Naive B cell (primary cell): Measurements from ENCODE around the gene IRF8. TPM values are rescaled to one million over a fixed set of nuclear protein-coding genes. Genes with fewer than 3 reads are reported as not detected.

Experiments used
- ATAC-seq, 2 donors: fragments of 150-1000 bp; cut with Tn5 transposase; 2 replicates each; pipeline ENCODE4 v1.10.0; 2021; ENCODE audit warnings: low read depth in 2 of 2, mild to moderate bottlenecking in 2 of 2, moderate library complexity in 2 of 2
- DNase-seq: peaks from one replicate; pipeline ENCODE4 v3.0.0; 2022
- H3K27ac Mint-ChIP-seq, 6 donors: one replicate each; pipeline ENCODE4 v1.8.0; 2020 to 2022; ENCODE audit warnings: mild to moderate bottlenecking in 6 of 6, mixed read lengths in 6 of 6, moderate library complexity in 5 of 6, inconsistent platforms in 2 of 6
- H3K27me3 Mint-ChIP-seq, 3 donors: one replicate each; pipeline ENCODE4 v1.8.0; 2021 to 2022; ENCODE audit warnings: mixed read lengths in 3 of 3, mild to moderate bottlenecking in 1 of 3
- H3K36me3 Mint-ChIP-seq, 2 donors: one replicate each; pipeline ENCODE4 v1.8.0; 2020 to 2022; ENCODE audit warnings: mixed read lengths in 2 of 2, inconsistent platforms in 1 of 2, mild to moderate bottlenecking in 1 of 2
- H3K4me1 Mint-ChIP-seq, 3 donors: one replicate each; pipeline ENCODE4 v1.8.0; 2020 to 2022; ENCODE audit warnings: mixed read lengths in 3 of 3, inconsistent platforms in 1 of 3, mild to moderate bottlenecking in 1 of 3, moderate library complexity in 1 of 3
- H3K4me3 Mint-ChIP-seq, 8 donors: one replicate each; pipeline ENCODE4 v1.8.0; 2020 to 2022; ENCODE audit warnings: mild to moderate bottlenecking in 8 of 8, mixed read lengths in 8 of 8, moderate library complexity in 8 of 8, inconsistent platforms in 2 of 8
- H3K9me3 Mint-ChIP-seq, 7 donors: one replicate each; pipeline ENCODE4 v1.8.0; 2020 to 2022; ENCODE audit warnings: mixed read lengths in 7 of 7, mild to moderate bottlenecking in 5 of 7, inconsistent platforms in 2 of 7, moderate library complexity in 1 of 7
- polyA plus RNA-seq, 6 donors: library from polyadenylated mRNA; unstranded; fragments of 300-500 nt; fragmentation: Illumina TruSeq; gene quantifications; one replicate each; pipeline ENCODE4 v1.2.3, GENCODE V29; 2021; ENCODE audit warnings: low read depth in 6 of 6

The IRF8 gene
- polyA plus RNA-seq, 6 donors from 2014 or later: 646 to 909 (median 752) TPM

GRCh38 chr16:85888405-85889331 is 10.3 kb upstream of the IRF8 start:
- Mint-ChIP-seq H3K9me3 (no peaks in the 10 kb centered on the region), H3K36me3 (no peaks in the 10 kb centered on the region), H3K27ac (peak overlapping the region; percentile 27 to 90 (median 75)), H3K4me3 (peak overlapping the region in 7 of 8 donors; percentile 6 to 61 (median 52)), H3K27me3 (peaks cover 0 to 9% (median 0%) of the 10 kb centered on the region in 3 donors), H3K4me1 (peaks cover 24 to 34% (median 31%) of the 10 kb centered on the region in 3 donors)
- peak; percentile 94 to 95 for ATAC-seq
- DNase-seq: peak; percentile 76

GRCh38 chr16:85891033-85891775 is 7.8 kb upstream of the IRF8 start:
- ATAC-seq (no peak), DNase-seq (no peak)
- peaks cover 27 to 39% (median 36%) of the 10 kb centered on the region in 3 donors for H3K4me1 Mint-ChIP-seq
- H3K27ac Mint-ChIP-seq: peak overlapping the region in 2 of 6 donors; percentile 50 to 69
- H3K36me3 Mint-ChIP-seq: no peaks in the 10 kb centered on the region
- no peaks in the 10 kb centered on the region for H3K9me3 Mint-ChIP-seq
- H3K4me3 Mint-ChIP-seq: no peak overlapping the region
- no peaks in the 10 kb centered on the region for H3K27me3 Mint-ChIP-seq

- H3K9me3 Mint-ChIP-seq: no peaks in the 10 kb centered on the region
- no peak overlapping the region for H3K4me3 Mint-ChIP-seq
Measured at GRCh38 chr16:85891776-85892166, 7.2 kb upstream of the IRF8 start.

GRCh38 chr16:85892760-85893159 is 6.2 kb upstream of the IRF8 start:
- no peaks in the 10 kb centered on the region for H3K9me3 Mint-ChIP-seq
- DNase-seq: no peak
- H3K4me3 Mint-ChIP-seq: peak overlapping the region in 1 of 8 donors; percentile 70
- H3K27ac Mint-ChIP-seq: no peak overlapping the region
- H3K27me3 Mint-ChIP-seq: no peaks in the 10 kb centered on the region
- no peaks in the 10 kb centered on the region for H3K36me3 Mint-ChIP-seq
- peaks cover 36 to 44% (median 37%) of the 10 kb centered on the region in 3 donors for H3K4me1 Mint-ChIP-seq
- ATAC-seq: no peak

More at GRCh38 chr16:85891776-85892166, 7.2 kb upstream of the IRF8 start:
- DNase-seq (no peak), ATAC-seq (no peak)
- Mint-ChIP-seq H3K36me3 (no peaks in the 10 kb centered on the region), H3K27ac (peak overlapping the region in 1 of 6 donors; percentile 50), H3K4me1 (peaks cover 27 to 40% (median 36%) of the 10 kb centered on the region in 3 donors), H3K27me3 (no peaks in the 10 kb centered on the region)

GRCh38 chr16:85894266-85894665 is 4.7 kb upstream of the IRF8 start:
- no peak for DNase-seq

GRCh38 chr16:85897382-85897781 is 1.6 kb upstream of the IRF8 start:
- H3K36me3 Mint-ChIP-seq: peaks cover 11 to 15% of the 10 kb centered on the region in 2 donors
- no peaks in the 10 kb centered on the region for H3K9me3 Mint-ChIP-seq
- peak overlapping the region in 3 of 6 donors; percentile 41 to 95 (median 50) for H3K27ac Mint-ChIP-seq
- peak overlapping the region in 7 of 8 donors; percentile 57 to 99 (median 95) for H3K4me3 Mint-ChIP-seq
- peaks cover 43 to 55% (median 50%) of the 10 kb centered on the region in 3 donors for H3K4me1 Mint-ChIP-seq
- ATAC-seq (no peak), DNase-seq (no peak)
- H3K27me3 Mint-ChIP-seq: no peaks in the 10 kb centered on the region

More at GRCh38 chr16:85894266-85894665, 4.7 kb upstream of the IRF8 start:
- no peak for ATAC-seq
- Mint-ChIP-seq H3K36me3 (no peaks in the 10 kb centered on the region), H3K4me1 (peaks cover 30 to 39% (median 33%) of the 10 kb centered on the region in 3 donors), H3K4me3 (peak overlapping the region in 1 of 8 donors; percentile 20), H3K27ac (peak overlapping the region in 2 of 6 donors; percentile 28 to 60), H3K9me3 (no peaks in the 10 kb centered on the region), H3K27me3 (no peaks in the 10 kb centered on the region)

- Mint-ChIP-seq H3K9me3 (peaks cover 0 to 3% (median 0%) of the 10 kb centered on the region in 7 donors), H3K27me3 (no peaks in the 10 kb centered on the region), H3K4me3 (peak overlapping the region; percentile 79 to 99 (median 94)), H3K4me1 (peaks cover 58 to 71% (median 66%) of the 10 kb centered on the region in 3 donors), H3K36me3 (peaks cover 31% of the 10 kb centered on the region in 2 donors), H3K27ac (peak overlapping the region; percentile 95 to 100 (median 97))
- DNase-seq: no peak
- no peak for ATAC-seq
Measured at GRCh38 chr16:85899444-85899843, 482 bp downstream of the IRF8 start.

GRCh38 chr16:85900027-85900792 is 1.2 kb downstream of the IRF8 start:
- Mint-ChIP-seq H3K4me1 (peaks cover 62 to 71% (median 68%) of the 10 kb centered on the region in 3 donors), H3K9me3 (peaks cover 0 to 3% (median 0%) of the 10 kb centered on the region in 7 donors), H3K27me3 (no peaks in the 10 kb centered on the region), H3K4me3 (peak overlapping the region; percentile 79 to 99 (median 94)), H3K27ac (peak overlapping the region; percentile 95 to 100 (median 97)), H3K36me3 (peaks cover 31 to 38% of the 10 kb centered on the region in 2 donors)
- DNase-seq (peak; percentile 40), ATAC-seq (no peak)

- peaks cover 33 to 44% of the 10 kb centered on the region in 2 donors for H3K36me3 Mint-ChIP-seq
- H3K9me3 Mint-ChIP-seq: peaks cover 0 to 3% (median 0%) of the 10 kb centered on the region in 7 donors
- peak overlapping the region; percentile 95 to 100 (median 100) for H3K27ac Mint-ChIP-seq
Measured at GRCh38 chr16:85901110-85901509, 2.1 kb downstream of the IRF8 start.

GRCh38 chr16:85901773-85902365 is 2.9 kb downstream of the IRF8 start:
- DNase-seq: no peak
- Mint-ChIP-seq H3K27ac (peak overlapping the region; percentile 95 to 100 (median 100)), H3K9me3 (peaks cover 0 to 3% (median 0%) of the 10 kb centered on the region in 7 donors), H3K36me3 (peaks cover 39 to 47% of the 10 kb centered on the region in 2 donors), H3K4me1 (peaks cover 63 to 84% (median 80%) of the 10 kb centered on the region in 3 donors), H3K27me3 (no peaks in the 10 kb centered on the region), H3K4me3 (peak overlapping the region; percentile 79 to 99 (median 94))
- ATAC-seq: no peak

More at GRCh38 chr16:85901110-85901509, 2.1 kb downstream of the IRF8 start:
- DNase-seq (no peak), ATAC-seq (no peak)
- H3K4me1 Mint-ChIP-seq: peaks cover 59 to 77% (median 75%) of the 10 kb centered on the region in 3 donors
- H3K4me3 Mint-ChIP-seq: peak overlapping the region; percentile 79 to 99 (median 94)
- H3K27me3 Mint-ChIP-seq: no peaks in the 10 kb centered on the region

GRCh38 chr16:85902366-85903155 is 3.6 kb downstream of the IRF8 start:
- peaks cover 61 to 83% (median 79%) of the 10 kb centered on the region in 3 donors for H3K4me1 Mint-ChIP-seq
- peaks cover 0 to 3% (median 0%) of the 10 kb centered on the region in 7 donors for H3K9me3 Mint-ChIP-seq
- H3K4me3 Mint-ChIP-seq: peak overlapping the region; percentile 79 to 99 (median 94)
- H3K27me3 Mint-ChIP-seq: no peaks in the 10 kb centered on the region
- ATAC-seq (peak; percentile 66 to 70), DNase-seq (peak; percentile 87)
- H3K36me3 Mint-ChIP-seq: peaks cover 39 to 47% of the 10 kb centered on the region in 2 donors
- H3K27ac Mint-ChIP-seq: peak overlapping the region; percentile 95 to 100 (median 100)
